Measurements from ENCODE around the gene SLC25A42.

Gene SLC25A42

DNA sequence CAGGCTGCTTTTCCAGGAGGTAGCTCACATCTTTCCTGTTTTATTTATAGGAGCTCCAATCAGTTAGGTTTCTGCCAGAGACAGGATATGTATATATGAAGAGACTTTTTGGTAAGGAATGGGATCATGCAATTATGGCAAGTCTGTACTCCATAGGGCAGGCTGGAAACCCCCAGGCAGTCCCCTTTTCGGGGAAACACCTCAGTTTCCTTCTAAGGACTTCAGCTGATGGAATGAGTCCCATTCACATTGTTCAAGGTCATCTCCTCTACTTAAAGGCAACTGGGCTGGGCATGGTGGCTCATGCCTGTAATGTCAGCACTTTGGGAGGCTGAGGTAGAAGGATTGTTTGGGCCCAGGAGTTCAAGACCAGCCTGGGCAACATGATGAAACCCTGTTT lies 10.9 kb upstream of the SLC25A42 start:
- no peak for DNase-seq
- no peak overlapping the region for H3K27ac ChIP-seq
- no peaks in the 10 kb centered on the region for H3K9me3 ChIP-seq (ENCODE audit: severe bottlenecking)
- peaks cover 78% of the 10 kb centered on the region for H3K36me3 ChIP-seq
- no peak overlapping the region for H3K4me3 ChIP-seq (ENCODE audit: low read depth, low read length)
- no peaks in the 10 kb centered on the region for H3K27me3 ChIP-seq (ENCODE audit: insufficient read depth, low read depth, severe bottlenecking)
- TF ChIP-seq, protein P1, sequence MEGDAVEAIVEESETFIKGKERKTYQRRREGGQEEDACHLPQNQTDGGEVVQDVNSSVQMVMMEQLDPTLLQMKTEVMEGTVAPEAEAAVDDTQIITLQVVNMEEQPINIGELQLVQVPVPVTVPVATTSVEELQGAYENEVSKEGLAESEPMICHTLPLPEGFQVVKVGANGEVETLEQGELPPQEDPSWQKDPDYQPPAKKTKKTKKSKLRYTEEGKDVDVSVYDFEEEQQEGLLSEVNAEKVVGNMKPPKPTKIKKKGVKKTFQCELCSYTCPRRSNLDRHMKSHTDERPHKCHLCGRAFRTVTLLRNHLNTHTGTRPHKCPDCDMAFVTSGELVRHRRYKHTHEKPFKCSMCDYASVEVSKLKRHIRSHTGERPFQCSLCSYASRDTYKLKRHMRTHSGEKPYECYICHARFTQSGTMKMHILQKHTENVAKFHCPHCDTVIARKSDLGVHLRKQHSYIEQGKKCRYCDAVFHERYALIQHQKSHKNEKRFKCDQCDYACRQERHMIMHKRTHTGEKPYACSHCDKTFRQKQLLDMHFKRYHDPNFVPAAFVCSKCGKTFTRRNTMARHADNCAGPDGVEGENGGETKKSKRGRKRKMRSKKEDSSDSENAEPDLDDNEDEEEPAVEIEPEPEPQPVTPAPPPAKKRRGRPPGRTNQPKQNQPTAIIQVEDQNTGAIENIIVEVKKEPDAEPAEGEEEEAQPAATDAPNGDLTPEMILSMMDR (IDR thresholded peaks at IDR 0.05; ENCODE audit: low read depth, low read length): no peak

DNA sequence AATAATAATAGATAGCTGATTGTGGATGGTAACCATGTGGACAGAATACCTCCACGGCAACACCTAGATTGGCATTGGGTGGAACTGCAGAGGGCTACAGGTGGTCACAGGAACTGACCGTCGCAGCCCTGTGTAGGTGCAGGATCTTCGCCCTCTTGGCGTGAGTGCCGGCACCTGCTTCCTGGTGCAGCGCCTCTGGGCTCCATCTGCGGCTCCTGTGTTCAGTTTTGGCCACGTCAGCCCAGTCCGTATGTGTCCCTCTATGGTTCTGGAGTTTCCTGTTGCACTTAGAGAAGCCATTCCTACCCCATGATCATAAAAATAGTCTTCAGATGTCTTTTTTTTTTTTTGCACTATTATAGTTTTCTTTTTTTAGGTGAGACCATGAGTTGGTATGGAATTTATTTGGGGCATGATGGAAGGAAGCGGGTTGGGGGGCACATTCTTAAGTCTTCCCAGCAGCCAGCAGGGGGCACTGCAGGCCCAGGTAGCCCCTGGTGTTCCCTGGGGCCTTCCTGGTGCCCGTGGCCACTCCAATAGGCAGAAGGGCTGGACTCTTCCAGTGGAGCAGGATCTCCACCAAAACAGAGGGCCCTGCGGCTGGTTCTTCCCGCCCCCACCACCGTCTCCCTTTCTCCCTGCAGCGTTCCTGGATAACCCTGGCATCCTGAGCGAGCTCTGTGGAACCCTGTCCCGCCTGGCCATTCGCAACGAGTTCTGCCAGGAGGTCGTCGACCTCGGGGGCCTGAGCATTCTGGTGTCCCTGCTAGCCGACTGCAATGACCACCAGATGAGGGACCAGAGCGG lies 10.1 kb upstream of the SLC25A42 start:
- Histone ChIP-seq H3K27ac (no peak overlapping the region), H3K9me3 (ENCODE audit: severe bottlenecking) (no peaks in the 10 kb centered on the region), H3K4me3 (ENCODE audit: low read depth, low read length) (no peak overlapping the region), H3K27me3 (ENCODE audit: insufficient read depth, low read depth, severe bottlenecking) (no peaks in the 10 kb centered on the region), H3K36me3 (peaks cover 82% of the 10 kb centered on the region)
- TF ChIP-seq, protein P1 (IDR thresholded peaks at IDR 0.05; ENCODE audit: low read depth, low read length): peak; percentile 84
- DNase-seq: peak; percentile 61

DNA sequence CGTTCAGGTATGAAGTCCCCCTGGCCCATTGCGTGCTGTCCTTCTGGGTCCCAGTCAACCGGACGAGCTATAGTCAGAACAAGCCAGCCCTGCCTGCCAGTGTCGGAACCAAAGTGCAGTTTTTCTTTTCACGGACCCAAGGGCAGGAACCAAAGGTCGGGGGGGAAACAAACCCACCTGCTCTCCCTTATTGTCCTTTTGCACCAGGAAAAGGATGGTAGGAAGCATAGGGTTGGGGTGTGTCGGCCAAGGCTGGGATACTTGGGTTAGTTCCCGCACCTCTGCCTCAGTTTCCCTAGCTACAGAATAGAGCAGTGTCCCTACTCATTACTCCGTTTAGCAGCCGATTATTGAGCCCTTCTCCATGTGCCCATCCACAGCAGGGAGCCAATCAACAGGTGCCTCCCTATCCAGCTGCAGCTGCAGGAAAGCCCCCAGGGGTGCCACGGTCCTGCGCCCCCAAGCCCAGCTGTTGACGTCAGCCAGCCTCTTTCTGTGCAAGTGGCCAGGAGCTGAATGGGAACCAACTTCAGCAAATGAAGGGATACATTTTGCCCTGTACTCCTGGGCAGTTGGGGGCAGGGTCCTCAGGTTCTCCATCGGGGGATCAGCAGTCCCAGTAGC lies 9.4 kb upstream of the SLC25A42 start:
- TF ChIP-seq, protein P1 (IDR thresholded peaks at IDR 0.05; ENCODE audit: low read depth, low read length): no peak
- Histone ChIP-seq H3K36me3 (peaks cover 87% of the 10 kb centered on the region), H3K4me3 (ENCODE audit: low read depth, low read length) (no peak overlapping the region), H3K9me3 (ENCODE audit: severe bottlenecking) (no peaks in the 10 kb centered on the region), H3K27ac (no peak overlapping the region), H3K27me3 (ENCODE audit: insufficient read depth, low read depth, severe bottlenecking) (no peaks in the 10 kb centered on the region)
- DNase-seq: no peak

DNA sequence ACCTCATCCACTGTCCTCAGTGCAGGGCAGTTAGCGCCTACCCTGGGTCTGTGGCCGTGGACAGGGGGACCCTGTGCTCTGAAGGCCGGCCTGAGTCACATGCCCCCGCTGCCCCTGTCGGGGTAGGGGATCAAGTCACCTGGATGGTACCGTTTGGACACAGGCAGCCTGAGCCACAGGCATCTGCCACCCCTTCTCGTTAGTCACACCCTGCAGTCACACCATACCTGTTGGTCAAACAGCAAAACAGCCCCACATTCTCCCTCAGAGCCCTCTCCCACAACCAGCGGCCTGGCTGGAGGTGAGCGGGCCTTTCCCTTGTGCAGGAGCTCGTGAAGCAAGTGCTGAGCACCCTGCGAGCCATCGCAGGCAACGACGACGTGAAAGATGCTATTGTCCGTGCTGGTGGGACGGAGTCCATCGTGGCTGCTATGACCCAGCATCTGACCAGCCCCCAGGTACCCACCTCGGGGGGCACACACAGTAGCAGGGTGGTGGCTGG lies 8.8 kb upstream of the SLC25A42 start:
- Histone ChIP-seq H3K4me3 (ENCODE audit: low read depth, low read length) (no peak overlapping the region), H3K36me3 (peaks cover 86% of the 10 kb centered on the region), H3K9me3 (ENCODE audit: severe bottlenecking) (no peaks in the 10 kb centered on the region), H3K27me3 (ENCODE audit: insufficient read depth, low read depth, severe bottlenecking) (no peaks in the 10 kb centered on the region), H3K27ac (no peak overlapping the region)
- DNase-seq: no peak
- TF ChIP-seq, protein P1 (IDR thresholded peaks at IDR 0.05; ENCODE audit: low read depth, low read length): no peak

DNA sequence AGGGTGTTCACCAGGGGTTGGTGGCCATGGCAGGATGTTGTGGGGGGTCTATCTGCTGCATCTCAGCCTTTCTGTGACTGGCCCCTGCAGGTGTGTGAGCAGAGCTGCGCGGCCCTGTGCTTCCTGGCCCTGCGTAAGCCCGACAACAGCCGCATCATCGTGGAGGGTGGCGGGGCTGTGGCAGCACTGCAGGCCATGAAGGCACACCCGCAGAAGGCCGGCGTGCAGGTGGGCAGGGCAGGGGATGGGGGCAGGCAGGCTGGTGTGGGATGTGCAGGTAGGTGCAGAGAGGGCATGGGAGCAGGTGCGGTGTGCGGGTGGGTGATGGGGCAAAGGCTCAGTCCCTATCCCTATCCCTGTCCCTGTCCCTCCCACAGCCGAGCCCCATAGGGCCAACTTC lies 8.1 kb upstream of the SLC25A42 start:
- TF ChIP-seq, protein P1 (IDR thresholded peaks at IDR 0.05; ENCODE audit: low read depth, low read length): no peak

More for the DNA sequence above, 8.1 kb upstream of the SLC25A42 start:
- DNase-seq: no peak
- Histone ChIP-seq H3K36me3 (peaks cover 82% of the 10 kb centered on the region), H3K9me3 (ENCODE audit: severe bottlenecking) (no peaks in the 10 kb centered on the region), H3K27me3 (ENCODE audit: insufficient read depth, low read depth, severe bottlenecking) (no peaks in the 10 kb centered on the region), H3K27ac (no peak overlapping the region), H3K4me3 (ENCODE audit: low read depth, low read length) (no peak overlapping the region)
